ENCODE measurements around the gene METRNL. TPM values are rescaled to one million over a fixed set of nuclear protein-coding genes. Genes with fewer than 3 reads are reported as not detected.

Gene METRNL
- total RNA-seq, 1 experiment from 2014 or later, result 58.7 TPM

GRCh38 chr17:83036193-83036592 is 43.2 kb upstream of the METRNL start:
- no peak for TF ChIP-seq FOSL1 (IDR thresholded peaks at IDR 0.05; ENCODE audit: low read depth)
- no peak for TF ChIP-seq JUND (IDR thresholded peaks at IDR 0.05)
- TF ChIP-seq SP1 (IDR thresholded peaks at IDR 0.05; ENCODE audit: low read depth), result no peak
- TF ChIP-seq YY1 (IDR thresholded peaks at IDR 0.05; ENCODE audit: extremely low read depth, insufficient replicate concordance, low read depth, low read length), result no peak

GRCh38 chr17:83036666-83037065 is 42.7 kb upstream of the METRNL start:
- Histone ChIP-seq H3K36me3 (ENCODE audit: control insufficient read depth in 1 of 2, insufficient read depth in 2 of 2, low read length in 2 of 2) (peaks cover 3 to 44% of the 10 kb centered on the region in 2 experiments; a peak in 1 of 4 replicates), H3K27ac (ENCODE audit: low read depth, low read length) (no peak overlapping the region), H2AFZ (ENCODE audit: low read depth, low read length, poor library complexity, severe bottlenecking) (no peak overlapping the region), H3K4me1 (ENCODE audit: control insufficient read depth in 1 of 2, insufficient read depth in 2 of 2, low read length in 2 of 2) (no peaks in the 10 kb centered on the region), H3K27me3 (ENCODE audit: insufficient read depth, low read length) (no peaks in the 10 kb centered on the region), H3K9me3 (ENCODE audit: control insufficient read depth in 1 of 2, insufficient read depth in 1 of 2, low read depth in 1 of 2, low read length in 2 of 2) (peaks cover 14 to 15% of the 10 kb centered on the region in 2 experiments), H3K9ac (ENCODE audit: low read length) (no peak overlapping the region), H3K79me2 (ENCODE audit: insufficient read depth, low read length) (peaks cover 5% of the 10 kb centered on the region), H3K4me2 (ENCODE audit: low read length) (no peak overlapping the region), H3K4me3 (replicated peaks in 1 of 2; ENCODE audit: low read depth in 1 of 2, low read length in 2 of 2) (no peak overlapping the region), H3K9me2 (ENCODE audit: insufficient read depth) (no peaks in the 10 kb centered on the region), H4K20me1 (ENCODE audit: insufficient read depth) (no peaks in the 10 kb centered on the region)
- CTCF ChIA-PET, result no interaction called here
- ATAC-seq (no peak), DNase-seq (ENCODE audit: low read depth, low spot score) (no peak)
- RAD21 ChIA-PET (ENCODE audit: low non-redundant PET in 1 of 2, low total read pairs in 2 of 2, uncharacterized antibody in 2 of 2, unreplicated experiment in 2 of 2), result no interaction called here
- POLR2A ChIA-PET, result interaction anchor here (1.5 kb wide), 1 partner anchor 12 kb away, joined by 4 read pairs; no protein-coding TSS in a partner anchor
- TF ChIP-seq TCF7L2 (IDR thresholded peaks at IDR 0.05; ENCODE audit: borderline replicate concordance, extremely low read depth, insufficient read depth, insufficient read length) (no peak), EGR1 (IDR thresholded peaks at IDR 0.05; ENCODE audit: low read depth) (no peak), FOSL1 (IDR thresholded peaks at IDR 0.05; ENCODE audit: low read depth) (no peak), POLR2A (IDR thresholded peaks at IDR 0.05; ENCODE audit: borderline replicate concordance, extremely low read depth, insufficient read depth, insufficient read length) (no peak), SP1 (IDR thresholded peaks at IDR 0.05; ENCODE audit: low read depth) (no peak), YY1 (IDR thresholded peaks at IDR 0.05; ENCODE audit: extremely low read depth, insufficient replicate concordance, low read depth, low read length) (no peak), ATF3 (IDR thresholded peaks at IDR 0.05) (no peak), ZFX (IDR thresholded peaks at IDR 0.05) (no peak), MAX (IDR thresholded peaks at IDR 0.05) (no peak), SRF (IDR thresholded peaks at IDR 0.05; ENCODE audit: low read depth) (no peak), ZNF274 (IDR thresholded peaks at IDR 0.05; ENCODE audit: low read depth, low read length) (no peak), CTCF (IDR thresholded peaks at IDR 0.05 in 2 of 3, conservative IDR thresholded peaks at IDR 0.05 in 1 of 3; ENCODE audit: borderline replicate concordance in 1 of 3, insufficient read depth in 1 of 3, low read depth in 2 of 3, low read length in 2 of 3) (no peak), POLR2AphosphoS5 (IDR thresholded peaks at IDR 0.05; ENCODE audit: low read depth, low read length) (no peak), EZH2phosphoT487 (IDR thresholded peaks at IDR 0.05; ENCODE audit: borderline replicate concordance) (no peak), EZH2 (IDR thresholded peaks at IDR 0.05) (no peak), CEBPB (IDR thresholded peaks at IDR 0.05; ENCODE audit: low read depth) (no peak), CBX3 (IDR thresholded peaks at IDR 0.05; ENCODE audit: low read depth) (no peak), SIN3A (IDR thresholded peaks at IDR 0.05; ENCODE audit: low read depth) (no peak)
- intact Hi-C loops (cut with micrococcal nuclease), result no loop called here
- no TSS peak for BruUV-seq (replicated peaks)

More at GRCh38 chr17:83036193-83036592, 43.2 kb upstream of the METRNL start:
- Histone ChIP-seq H3K9ac (ENCODE audit: low read length) (no peak overlapping the region), H2AFZ (ENCODE audit: low read depth, low read length, poor library complexity, severe bottlenecking) (no peak overlapping the region), H3K27me3 (ENCODE audit: insufficient read depth, low read length) (no peaks in the 10 kb centered on the region), H3K4me3 (replicated peaks in 1 of 2; ENCODE audit: low read depth in 1 of 2, low read length in 2 of 2) (no peak overlapping the region), H4K20me1 (ENCODE audit: insufficient read depth) (no peaks in the 10 kb centered on the region), H3K27ac (ENCODE audit: low read depth, low read length) (no peak overlapping the region), H3K36me3 (ENCODE audit: control insufficient read depth in 1 of 2, insufficient read depth in 2 of 2, low read length in 2 of 2) (peaks cover 3 to 39% of the 10 kb centered on the region in 2 experiments; a peak in 1 of 4 replicates), H3K9me2 (ENCODE audit: insufficient read depth) (no peaks in the 10 kb centered on the region), H3K4me2 (ENCODE audit: low read length) (no peak overlapping the region), H3K9me3 (ENCODE audit: control insufficient read depth in 1 of 2, insufficient read depth in 1 of 2, low read depth in 1 of 2, low read length in 2 of 2) (peaks cover 9 to 11% of the 10 kb centered on the region in 2 experiments; a peak in 3 of 4 replicates), H3K4me1 (ENCODE audit: control insufficient read depth in 1 of 2, insufficient read depth in 2 of 2, low read length in 2 of 2) (no peaks in the 10 kb centered on the region), H3K79me2 (ENCODE audit: insufficient read depth, low read length) (peaks cover 5% of the 10 kb centered on the region)
- ChIA-PET RAD21 (ENCODE audit: low non-redundant PET in 1 of 2, low total read pairs in 2 of 2, uncharacterized antibody in 2 of 2, unreplicated experiment in 2 of 2) (no interaction called here), CTCF (no interaction called here), POLR2A (no interaction called here)
- no TSS peak for BruUV-seq (replicated peaks)
- no peak for DNase-seq (ENCODE audit: low read depth, low spot score)
- no peak for ATAC-seq
- intact Hi-C loops (cut with micrococcal nuclease), result no loop called here
